Measurements from ENCODE around the gene ABCB8.

The ABCB8 gene

GRCh38 chr7:151047976-151048815 is 19.9 kb downstream of the ABCB8 start, which contains the start of gene ASIC3:
ASIC3 (plus strand) TSS chr7:151048531; CDS start chr7:151048886, 355 bp downstream.
- DNase-seq, result no peak
- H3K4me3 ChIP-seq (ENCODE audit: low read depth, low read length), result no peak within 1 kb of the TSS
- no peak within 1 kb of the TSS for H3K27ac ChIP-seq
- no peaks in the 10 kb centered on the region for H3K36me3 ChIP-seq (replicated peaks)
- in situ Hi-C loops (cut with HindIII; ENCODE audit: low pct_ligation_motif_present, low sequenced_read_pairs), result no loop called here
- no peak for TF ChIP-seq CTCF (IDR thresholded peaks at IDR 0.05; ENCODE audit: low read depth, low read length, missing control alignments)
- peaks cover 7% of the 10 kb centered on the region for H3K27me3 ChIP-seq (replicated peaks)

DNA sequence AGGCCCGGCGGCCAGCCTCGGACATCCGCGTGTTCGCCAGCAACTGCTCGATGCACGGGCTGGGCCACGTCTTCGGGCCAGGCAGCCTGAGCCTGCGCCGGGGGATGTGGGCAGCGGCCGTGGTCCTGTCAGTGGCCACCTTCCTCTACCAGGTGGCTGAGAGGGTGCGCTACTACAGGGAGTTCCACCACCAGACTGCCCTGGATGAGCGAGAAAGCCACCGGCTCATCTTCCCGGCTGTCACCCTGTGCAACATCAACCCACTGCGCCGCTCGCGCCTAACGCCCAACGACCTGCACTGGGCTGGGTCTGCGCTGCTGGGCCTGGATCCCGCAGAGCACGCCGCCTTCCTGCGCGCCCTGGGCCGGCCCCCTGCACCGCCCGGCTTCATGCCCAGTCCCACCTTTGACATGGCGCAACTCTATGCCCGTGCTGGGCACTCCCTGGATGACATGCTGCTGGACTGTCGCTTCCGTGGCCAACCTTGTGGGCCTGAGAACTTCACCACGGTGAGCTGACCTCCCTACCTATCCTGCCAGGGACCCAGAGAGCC is 20.7 kb downstream of the ABCB8 start:
- in situ Hi-C loops (cut with HindIII; ENCODE audit: low pct_ligation_motif_present, low sequenced_read_pairs), result no loop called here
- no peak for TF ChIP-seq CTCF (IDR thresholded peaks at IDR 0.05; ENCODE audit: low read depth, low read length, missing control alignments)
- H3K27ac ChIP-seq, result no peak overlapping the region
- no peak for DNase-seq
- peaks cover 7% of the 10 kb centered on the region for H3K27me3 ChIP-seq (replicated peaks)
- H3K4me3 ChIP-seq (ENCODE audit: low read depth, low read length), result no peak overlapping the region
- no peaks in the 10 kb centered on the region for H3K36me3 ChIP-seq (replicated peaks)

- DNase-seq, result peak; percentile 46
- H3K36me3 ChIP-seq (replicated peaks), result no peaks in the 10 kb centered on the region
- no peak overlapping the region for H3K27ac ChIP-seq
- in situ Hi-C loops (cut with HindIII; ENCODE audit: low pct_ligation_motif_present, low sequenced_read_pairs), result no loop called here
- peaks cover 7% of the 10 kb centered on the region for H3K27me3 ChIP-seq (replicated peaks)
- no peak overlapping the region for H3K4me3 ChIP-seq (ENCODE audit: low read depth, low read length)
- TF ChIP-seq CTCF (IDR thresholded peaks at IDR 0.05; ENCODE audit: low read depth, low read length, missing control alignments), result no peak
Observed at GRCh38 chr7:151051108-151051507, 22.9 kb downstream of the ABCB8 start.

GRCh38 chr7:151053096-151053495 is 24.8 kb downstream of the ABCB8 start:
- no peak for DNase-seq
- no peaks in the 10 kb centered on the region for H3K36me3 ChIP-seq (replicated peaks)
- in situ Hi-C loops (cut with HindIII; ENCODE audit: low pct_ligation_motif_present, low sequenced_read_pairs), result no loop called here

GRCh38 chr7:151053751-151054150 is 25.5 kb downstream of the ABCB8 start:
- in situ Hi-C loops (cut with HindIII; ENCODE audit: low pct_ligation_motif_present, low sequenced_read_pairs), result no loop called here
- TF ChIP-seq CTCF (IDR thresholded peaks at IDR 0.05; ENCODE audit: low read depth, low read length, missing control alignments), result no peak

More at GRCh38 chr7:151053096-151053495, 24.8 kb downstream of the ABCB8 start:
- Histone ChIP-seq H3K4me3 (ENCODE audit: low read depth, low read length) (no peak overlapping the region), H3K27ac (no peak overlapping the region), H3K27me3 (replicated peaks) (peaks cover 7% of the 10 kb centered on the region)
- no peak for TF ChIP-seq CTCF (IDR thresholded peaks at IDR 0.05; ENCODE audit: low read depth, low read length, missing control alignments)

More at GRCh38 chr7:151053751-151054150, 25.5 kb downstream of the ABCB8 start:
- Histone ChIP-seq H3K4me3 (ENCODE audit: low read depth, low read length) (no peak overlapping the region), H3K27ac (no peak overlapping the region), H3K36me3 (replicated peaks) (no peaks in the 10 kb centered on the region), H3K27me3 (replicated peaks) (peaks cover 7% of the 10 kb centered on the region)
- DNase-seq, result no peak

Measured in brain microvascular endothelial cell (primary cell).